Liver (tissue), 9 donors: ENCODE data around the gene NPAS2. TPM values are rescaled to one million over a fixed set of nuclear protein-coding genes. Genes with fewer than 3 reads are reported as not detected.

Source experiments
- DNase-seq: peaks from one replicate; pipeline ENCODE4 v3.0.0-alpha.2; 2017; ENCODE audit warnings: low spot score
- H3K27ac ChIP-seq, 2 donors: one replicate each; pipeline ENCODE4 v1.7.0; 2013; ENCODE audit warnings: inconsistent platforms in 2 of 2, low read length in 2 of 2, control low read depth in 1 of 2, low read depth in 1 of 2, mild to moderate bottlenecking in 1 of 2
- H3K27me3 ChIP-seq, 4 donors: one replicate each; pipeline versions ENCODE4 v1.6.1 to v1.7.0; 2013; ENCODE audit warnings: low read length in 3 of 4, inconsistent platforms in 1 of 4, mild to moderate bottlenecking in 1 of 4, moderate library complexity in 1 of 4; ENCODE audit not compliant: control insufficient read depth in 4 of 4, insufficient read depth in 4 of 4
- H3K36me3 ChIP-seq, 4 donors: one replicate each; pipeline versions ENCODE4 v1.6.1 to v1.7.0; 2013; ENCODE audit warnings: low read length in 3 of 4, mild to moderate bottlenecking in 3 of 4, low read depth in 1 of 4, moderate library complexity in 1 of 4; ENCODE audit not compliant: control insufficient read depth in 4 of 4, insufficient read depth in 3 of 4
- H3K4me1 ChIP-seq, 4 donors: one replicate each; pipeline versions ENCODE4 v1.6.1 to v1.7.0; 2013; ENCODE audit warnings: low read length in 3 of 4, mild to moderate bottlenecking in 3 of 4, moderate library complexity in 1 of 4; ENCODE audit not compliant: control insufficient read depth in 4 of 4, insufficient read depth in 4 of 4
- H3K4me3 ChIP-seq, 3 donors: one replicate each; pipeline versions ENCODE4 v1.6.1 to v1.7.0; 2013; ENCODE audit warnings: low read length in 3 of 3, control low read depth in 1 of 3, low read depth in 1 of 3, mild to moderate bottlenecking in 1 of 3
- H3K9ac ChIP-seq, 2 donors: one replicate each; pipeline ENCODE4 v1.7.0; 2013; ENCODE audit warnings: low read length in 2 of 2, mild to moderate bottlenecking in 2 of 2, moderate library complexity in 2 of 2, control low read depth in 1 of 2, low read depth in 1 of 2
- H3K9me3 ChIP-seq, 4 donors: one replicate each; pipeline versions ENCODE4 v1.6.1 to v1.7.0; 2013; ENCODE audit warnings: low read length in 3 of 4; ENCODE audit not compliant: control insufficient read depth in 4 of 4
- EGR1 ChIP-seq, 2 donors: IDR thresholded peaks; 2 replicates each; pipeline ENCODE4 v1.6.1; 2016 to 2018; ENCODE audit warnings: antibody characterized with exemption in 2 of 2, low read depth in 2 of 2
- FOXA1 ChIP-seq: IDR thresholded peaks from 2 replicates; pipeline ENCODE4 v1.6.1; 2016; ENCODE audit warnings: antibody characterized with exemption
- FOXA2 ChIP-seq: IDR thresholded peaks from 2 replicates; pipeline ENCODE4 v1.6.1; 2016; ENCODE audit warnings: antibody characterized with exemption
- GABPA ChIP-seq, 2 donors: IDR thresholded peaks in 1 of 2; conservative IDR thresholded peaks in 1 of 2; 2 replicates each; pipeline ENCODE4 v1.6.1; 2016; ENCODE audit warnings: antibody characterized with exemption in 2 of 2, mild to moderate bottlenecking in 1 of 2, moderate library complexity in 1 of 2
- HNF4A ChIP-seq, 2 donors: conservative IDR thresholded peaks; 2 replicates each; pipeline ENCODE4 v1.6.1; 2016; ENCODE audit warnings: antibody characterized with exemption in 2 of 2, mild to moderate bottlenecking in 2 of 2
- HNF4G ChIP-seq: IDR thresholded peaks from 2 replicates; pipeline ENCODE4 v1.6.1; 2016; ENCODE audit warnings: antibody characterized with exemption
- JUND ChIP-seq, 2 donors: IDR thresholded peaks; 2 replicates each; pipeline ENCODE4 v1.6.1; 2016; ENCODE audit warnings: antibody characterized with exemption in 2 of 2
- NR2F2 ChIP-seq: IDR thresholded peaks from 2 replicates; pipeline ENCODE4 v1.6.1; 2016; ENCODE audit warnings: antibody characterized with exemption
- RAD21 ChIP-seq, 2 donors: IDR thresholded peaks; 2 replicates each; pipeline ENCODE4 v1.6.1; 2016; ENCODE audit warnings: antibody characterized with exemption in 2 of 2, mild to moderate bottlenecking in 2 of 2
- RXRA ChIP-seq, 2 donors: IDR thresholded peaks; 2 replicates each; pipeline ENCODE4 v1.6.1; 2017 to 2018; ENCODE audit warnings: antibody characterized with exemption in 2 of 2, mild to moderate bottlenecking in 1 of 2
- SP1 ChIP-seq: IDR thresholded peaks from 2 replicates; pipeline ENCODE4 v1.6.1; 2018; ENCODE audit warnings: antibody characterized with exemption, mild to moderate bottlenecking
- TAF1 ChIP-seq: conservative IDR thresholded peaks from 2 replicates; pipeline ENCODE4 v1.6.1; 2016; ENCODE audit warnings: antibody characterized with exemption, mild to moderate bottlenecking
- YY1 ChIP-seq: IDR thresholded peaks from 2 replicates; pipeline ENCODE4 v1.6.1; 2016; ENCODE audit warnings: antibody characterized with exemption, mild to moderate bottlenecking
- WGBS: extraction: QIAGEN DNeasy Blood & Tissue Kit; methylation state at CpG from one replicate; pipeline ENCODE4 v1.1.7; 2013; 5-methylcytosine and 5-hydroxymethylcytosine counted together
- polyA plus RNA-seq, 2 donors: library from polyadenylated mRNA; stranded (reverse) in 1 of 2; unstranded in 1 of 2; fragments of 200-250 nt in 1 of 2; fragments of >200 nt in 1 of 2; fragmentation: Nextera tagmentation in 1 of 2; extraction: Ambion mirVana in 1 of 2; gene quantifications; one replicate each; pipeline versions ENCODE4 v1.2.1 to v1.2.3, GENCODE V29; 2013 to 2015
- total RNA-seq, 2 donors: library from RNA; depleted of rRNA; stranded (reverse); fragments of >200 nt; gene quantifications; one replicate each; pipeline ENCODE4 v1.2.3, GENCODE V29; 2014
- TF ChIP-seq, protein P1 (sequence below): fragments of 150-350 bp; IDR thresholded peaks from 2 replicates; pipeline ENCODE4 v1.5.1; 2017; ENCODE audit warnings: improper control_type of control experiment, low read depth, low read length; ENCODE audit not compliant: missing input control
- TF ChIP-seq, protein P2 (sequence below): IDR thresholded peaks from 2 replicates; pipeline ENCODE4 v1.6.1; 2016; ENCODE audit warnings: antibody characterized with exemption
- TF ChIP-seq, protein P3 (sequence below): IDR thresholded peaks from 2 replicates; pipeline ENCODE4 v1.6.1; 2016; ENCODE audit warnings: antibody characterized with exemption
- TF ChIP-seq, protein P4 (sequence below): IDR thresholded peaks from 2 replicates; pipeline ENCODE4 v1.6.1; 2016; ENCODE audit warnings: antibody characterized with exemption, mild to moderate bottlenecking
- TF ChIP-seq, protein P5 (sequence below): IDR thresholded peaks from 2 replicates; pipeline ENCODE4 v1.6.1; 2016; ENCODE audit warnings: antibody characterized with exemption
- donor health status: healthy.
- donor health status: healthy.
- donor health status: healthy.
- donor health status: healthy.
- donor health status: healthy.

The NPAS2 gene
- total and polyA plus RNA-seq, 4 donors = 0.33 to 24.3 (median 6.6) TPM

DNA sequence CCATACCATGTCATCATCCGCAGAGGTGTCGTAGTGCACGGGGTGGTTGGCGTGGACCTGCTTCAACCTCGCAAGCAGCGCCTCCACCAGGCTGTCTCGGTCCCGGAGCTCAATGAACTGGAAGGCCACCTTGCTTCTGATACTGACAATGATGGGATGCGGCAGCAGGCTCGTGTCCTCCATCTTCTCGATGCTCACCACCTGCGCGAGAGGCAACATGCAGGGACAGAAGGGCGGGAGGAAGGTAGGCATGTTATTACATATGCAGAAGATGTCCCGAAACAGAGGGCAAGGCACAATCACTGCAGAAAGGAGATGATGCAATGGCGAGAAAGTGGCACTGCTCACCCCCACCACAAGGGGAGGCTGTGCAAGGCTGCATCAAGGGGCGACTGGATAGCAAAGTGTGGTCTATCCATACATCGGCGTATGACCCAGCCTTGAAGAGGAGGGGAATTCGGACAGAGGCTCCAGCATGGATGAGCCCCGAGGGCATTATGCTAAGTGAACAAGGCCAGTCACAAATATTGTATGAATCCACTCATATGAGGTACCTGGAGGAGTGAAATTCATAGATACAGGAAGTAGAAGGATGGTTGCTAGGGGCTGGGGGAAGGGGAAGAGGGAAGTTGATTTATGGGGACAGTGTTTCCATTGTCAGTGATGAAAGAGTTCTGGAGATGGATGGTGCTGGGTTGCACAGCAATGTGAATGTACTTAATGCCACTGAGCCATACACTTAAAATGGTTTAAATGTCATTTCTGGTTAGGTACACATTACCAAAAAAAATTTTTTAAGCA is 218.7 kb downstream of the NPAS2 start:
- DNase-seq = no peak

More for the DNA sequence above, 218.7 kb downstream of the NPAS2 start:
- Histone ChIP-seq H3K4me1 (peaks cover 0 to 2% (median 0%) of the 10 kb centered on the region in 4 donors), H3K9me3 (no peaks in the 10 kb centered on the region), H3K27me3 (no peaks in the 10 kb centered on the region), H3K9ac (no peak overlapping the region), H3K27ac (no peak overlapping the region), H3K4me3 (no peak overlapping the region), H3K36me3 (peaks cover 2 to 40% (median 25%) of the 10 kb centered on the region in 4 donors)
- TF ChIP-seq HNF4G (no peak), FOXA1 (no peak), EGR1 (IDR thresholded peaks at IDR 0.05; ENCODE audit: low read depth in 2 of 2) (no peak), GABPA (IDR thresholded peaks at IDR 0.05 in 1 of 2, conservative IDR thresholded peaks at IDR 0.05 in 1 of 2) (no peak), JUND (IDR thresholded peaks at IDR 0.05) (no peak), TAF1 (no peak), RXRA (IDR thresholded peaks at IDR 0.05) (no peak), FOXA2 (no peak), RAD21 (IDR thresholded peaks at IDR 0.05) (peak; percentile 59 to 82), SP1 (no peak), HNF4A (conservative IDR thresholded peaks at IDR 0.05) (no peak), NR2F2 (no peak), YY1 (no peak)
- TF ChIP-seq, protein P1, sequence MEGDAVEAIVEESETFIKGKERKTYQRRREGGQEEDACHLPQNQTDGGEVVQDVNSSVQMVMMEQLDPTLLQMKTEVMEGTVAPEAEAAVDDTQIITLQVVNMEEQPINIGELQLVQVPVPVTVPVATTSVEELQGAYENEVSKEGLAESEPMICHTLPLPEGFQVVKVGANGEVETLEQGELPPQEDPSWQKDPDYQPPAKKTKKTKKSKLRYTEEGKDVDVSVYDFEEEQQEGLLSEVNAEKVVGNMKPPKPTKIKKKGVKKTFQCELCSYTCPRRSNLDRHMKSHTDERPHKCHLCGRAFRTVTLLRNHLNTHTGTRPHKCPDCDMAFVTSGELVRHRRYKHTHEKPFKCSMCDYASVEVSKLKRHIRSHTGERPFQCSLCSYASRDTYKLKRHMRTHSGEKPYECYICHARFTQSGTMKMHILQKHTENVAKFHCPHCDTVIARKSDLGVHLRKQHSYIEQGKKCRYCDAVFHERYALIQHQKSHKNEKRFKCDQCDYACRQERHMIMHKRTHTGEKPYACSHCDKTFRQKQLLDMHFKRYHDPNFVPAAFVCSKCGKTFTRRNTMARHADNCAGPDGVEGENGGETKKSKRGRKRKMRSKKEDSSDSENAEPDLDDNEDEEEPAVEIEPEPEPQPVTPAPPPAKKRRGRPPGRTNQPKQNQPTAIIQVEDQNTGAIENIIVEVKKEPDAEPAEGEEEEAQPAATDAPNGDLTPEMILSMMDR = peak; percentile 52
- TF ChIP-seq, protein P2, sequence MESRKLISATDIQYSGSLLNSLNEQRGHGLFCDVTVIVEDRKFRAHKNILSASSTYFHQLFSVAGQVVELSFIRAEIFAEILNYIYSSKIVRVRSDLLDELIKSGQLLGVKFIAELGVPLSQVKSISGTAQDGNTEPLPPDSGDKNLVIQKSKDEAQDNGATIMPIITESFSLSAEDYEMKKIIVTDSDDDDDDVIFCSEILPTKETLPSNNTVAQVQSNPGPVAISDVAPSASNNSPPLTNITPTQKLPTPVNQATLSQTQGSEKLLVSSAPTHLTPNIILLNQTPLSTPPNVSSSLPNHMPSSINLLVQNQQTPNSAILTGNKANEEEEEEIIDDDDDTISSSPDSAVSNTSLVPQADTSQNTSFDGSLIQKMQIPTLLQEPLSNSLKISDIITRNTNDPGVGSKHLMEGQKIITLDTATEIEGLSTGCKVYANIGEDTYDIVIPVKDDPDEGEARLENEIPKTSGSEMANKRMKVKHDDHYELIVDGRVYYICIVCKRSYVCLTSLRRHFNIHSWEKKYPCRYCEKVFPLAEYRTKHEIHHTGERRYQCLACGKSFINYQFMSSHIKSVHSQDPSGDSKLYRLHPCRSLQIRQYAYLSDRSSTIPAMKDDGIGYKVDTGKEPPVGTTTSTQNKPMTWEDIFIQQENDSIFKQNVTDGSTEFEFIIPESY = no peak
- TF ChIP-seq, protein P3, sequence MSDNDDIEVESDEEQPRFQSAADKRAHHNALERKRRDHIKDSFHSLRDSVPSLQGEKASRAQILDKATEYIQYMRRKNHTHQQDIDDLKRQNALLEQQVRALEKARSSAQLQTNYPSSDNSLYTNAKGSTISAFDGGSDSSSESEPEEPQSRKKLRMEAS = no peak
- TF ChIP-seq, protein P4, sequence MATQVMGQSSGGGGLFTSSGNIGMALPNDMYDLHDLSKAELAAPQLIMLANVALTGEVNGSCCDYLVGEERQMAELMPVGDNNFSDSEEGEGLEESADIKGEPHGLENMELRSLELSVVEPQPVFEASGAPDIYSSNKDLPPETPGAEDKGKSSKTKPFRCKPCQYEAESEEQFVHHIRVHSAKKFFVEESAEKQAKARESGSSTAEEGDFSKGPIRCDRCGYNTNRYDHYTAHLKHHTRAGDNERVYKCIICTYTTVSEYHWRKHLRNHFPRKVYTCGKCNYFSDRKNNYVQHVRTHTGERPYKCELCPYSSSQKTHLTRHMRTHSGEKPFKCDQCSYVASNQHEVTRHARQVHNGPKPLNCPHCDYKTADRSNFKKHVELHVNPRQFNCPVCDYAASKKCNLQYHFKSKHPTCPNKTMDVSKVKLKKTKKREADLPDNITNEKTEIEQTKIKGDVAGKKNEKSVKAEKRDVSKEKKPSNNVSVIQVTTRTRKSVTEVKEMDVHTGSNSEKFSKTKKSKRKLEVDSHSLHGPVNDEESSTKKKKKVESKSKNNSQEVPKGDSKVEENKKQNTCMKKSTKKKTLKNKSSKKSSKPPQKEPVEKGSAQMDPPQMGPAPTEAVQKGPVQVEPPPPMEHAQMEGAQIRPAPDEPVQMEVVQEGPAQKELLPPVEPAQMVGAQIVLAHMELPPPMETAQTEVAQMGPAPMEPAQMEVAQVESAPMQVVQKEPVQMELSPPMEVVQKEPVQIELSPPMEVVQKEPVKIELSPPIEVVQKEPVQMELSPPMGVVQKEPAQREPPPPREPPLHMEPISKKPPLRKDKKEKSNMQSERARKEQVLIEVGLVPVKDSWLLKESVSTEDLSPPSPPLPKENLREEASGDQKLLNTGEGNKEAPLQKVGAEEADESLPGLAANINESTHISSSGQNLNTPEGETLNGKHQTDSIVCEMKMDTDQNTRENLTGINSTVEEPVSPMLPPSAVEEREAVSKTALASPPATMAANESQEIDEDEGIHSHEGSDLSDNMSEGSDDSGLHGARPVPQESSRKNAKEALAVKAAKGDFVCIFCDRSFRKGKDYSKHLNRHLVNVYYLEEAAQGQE = no peak
- TF ChIP-seq, protein P5, sequence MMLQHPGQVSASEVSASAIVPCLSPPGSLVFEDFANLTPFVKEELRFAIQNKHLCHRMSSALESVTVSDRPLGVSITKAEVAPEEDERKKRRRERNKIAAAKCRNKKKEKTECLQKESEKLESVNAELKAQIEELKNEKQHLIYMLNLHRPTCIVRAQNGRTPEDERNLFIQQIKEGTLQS = peak; percentile 76
- WGBS = 94% methylated on average over 21 of the region's 21 CpGs
